HK-2 (cell line): ENCODE measurements around the gene WDR91.

Experiments used
- DNase-seq: peaks from one replicate; pipeline ENCODE4 v3.0.0-alpha.2; 2018; ENCODE audit not compliant: unreplicated experiment

Gene WDR91

DNA sequence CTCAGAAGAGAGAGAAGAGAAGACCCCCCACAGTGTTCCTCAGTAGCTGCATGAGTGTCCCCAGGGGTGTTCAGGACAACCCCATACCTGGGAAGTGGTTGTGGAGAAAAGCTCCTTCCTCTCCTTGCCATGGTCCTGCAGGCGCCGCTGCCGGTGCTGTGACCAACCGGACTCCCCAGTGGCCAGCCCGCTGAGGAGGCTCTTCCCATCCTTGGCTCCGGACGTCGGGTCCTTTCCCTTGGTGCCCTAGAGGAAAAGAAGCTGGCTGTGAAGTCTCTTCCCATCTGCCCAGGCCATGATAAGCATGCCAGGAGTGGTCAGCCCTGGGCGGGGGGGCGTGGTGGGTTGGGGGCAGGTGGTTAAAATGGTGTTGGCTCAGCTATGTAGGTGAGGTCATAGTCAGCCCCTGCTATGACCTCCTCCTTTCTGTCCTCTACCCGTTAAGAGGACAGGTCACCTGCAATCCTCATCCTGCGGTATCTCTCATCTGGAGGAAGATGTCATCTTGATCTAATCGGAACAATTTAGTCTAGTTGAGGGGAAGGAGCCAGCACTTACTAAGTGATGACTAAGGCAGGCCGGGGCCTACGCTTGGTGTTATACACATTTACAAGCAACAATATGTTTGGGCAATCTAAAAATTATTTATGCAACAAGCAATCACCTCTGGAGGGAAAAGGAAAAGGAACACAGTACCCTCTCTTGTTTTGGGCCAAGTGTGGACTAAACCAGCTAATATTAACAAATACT, 13.2 kb downstream of the WDR91 start:
- no peak for DNase-seq

DNA sequence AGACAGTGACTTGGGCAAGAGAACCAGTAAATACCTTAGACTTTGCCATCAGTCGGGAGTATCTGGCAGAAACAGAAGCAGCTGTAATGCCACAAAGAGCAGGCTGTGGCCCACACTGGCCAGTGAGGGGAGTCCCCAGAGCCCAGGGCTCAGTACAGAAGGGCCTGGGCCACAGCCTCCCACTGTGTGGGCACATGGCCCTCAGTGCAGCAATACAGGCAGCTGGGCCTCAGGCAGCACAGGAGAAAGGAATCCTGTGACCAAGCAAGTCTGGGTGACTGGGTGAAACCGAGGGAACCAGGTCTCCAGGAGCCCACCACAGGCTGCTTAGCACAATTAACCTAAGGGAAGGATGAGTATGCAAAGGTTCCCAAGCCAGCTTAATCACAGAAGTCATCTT, 14.0 kb downstream of the WDR91 start:
- DNase-seq, result no peak

DNA sequence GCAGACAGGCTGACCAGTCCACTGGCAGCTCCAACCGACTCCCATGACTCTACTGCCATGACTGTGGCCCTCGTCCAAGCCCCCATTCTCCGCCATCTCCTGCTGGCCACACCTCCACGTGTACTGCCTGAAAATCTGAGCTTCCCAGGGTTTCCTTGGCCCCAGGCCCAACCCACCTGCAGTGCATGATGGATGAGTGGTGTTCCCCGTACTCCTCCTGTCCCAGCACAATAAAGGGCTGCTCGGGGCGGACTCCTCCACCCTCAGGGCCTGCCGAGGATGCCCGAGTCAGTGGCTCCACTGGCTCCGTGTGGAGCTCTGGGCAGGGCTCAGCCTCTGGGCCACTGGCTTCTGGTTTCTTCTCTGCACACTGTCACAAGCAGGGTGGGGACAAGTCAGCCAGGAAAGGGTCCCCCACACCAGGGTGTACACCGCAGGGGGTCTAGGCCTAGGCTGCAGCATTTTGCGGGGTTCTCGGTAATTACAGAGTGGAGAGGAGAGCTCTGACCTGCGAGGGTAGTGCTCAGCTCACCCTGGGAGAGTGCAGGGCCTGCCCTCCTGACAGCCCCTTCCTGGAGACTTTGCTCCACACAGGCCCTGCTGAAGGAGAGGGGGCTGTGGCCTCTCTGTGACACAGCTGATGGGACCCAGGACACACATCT, 15.2 kb downstream of the WDR91 start:
- no peak for DNase-seq

DNA sequence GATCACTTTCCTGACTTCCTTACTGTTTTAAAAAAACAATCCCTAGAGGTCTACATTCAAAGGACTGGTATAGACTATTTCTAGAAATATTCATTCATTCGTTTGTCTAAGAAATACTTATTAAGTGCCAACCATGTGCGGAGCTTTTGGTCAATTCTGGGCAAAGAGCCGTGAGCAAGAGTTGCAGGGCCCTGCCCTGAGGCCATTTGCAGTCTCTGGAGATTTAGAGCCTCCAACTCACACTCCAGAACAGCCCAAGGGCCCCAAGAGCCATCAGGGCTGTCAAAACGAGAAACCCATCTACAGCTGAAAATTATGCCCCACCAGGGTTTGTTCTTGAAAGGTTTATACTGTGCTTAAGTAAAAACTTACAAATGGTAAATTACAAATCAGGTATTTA, 16.2 kb downstream of the WDR91 start:
- no peak for DNase-seq

DNA sequence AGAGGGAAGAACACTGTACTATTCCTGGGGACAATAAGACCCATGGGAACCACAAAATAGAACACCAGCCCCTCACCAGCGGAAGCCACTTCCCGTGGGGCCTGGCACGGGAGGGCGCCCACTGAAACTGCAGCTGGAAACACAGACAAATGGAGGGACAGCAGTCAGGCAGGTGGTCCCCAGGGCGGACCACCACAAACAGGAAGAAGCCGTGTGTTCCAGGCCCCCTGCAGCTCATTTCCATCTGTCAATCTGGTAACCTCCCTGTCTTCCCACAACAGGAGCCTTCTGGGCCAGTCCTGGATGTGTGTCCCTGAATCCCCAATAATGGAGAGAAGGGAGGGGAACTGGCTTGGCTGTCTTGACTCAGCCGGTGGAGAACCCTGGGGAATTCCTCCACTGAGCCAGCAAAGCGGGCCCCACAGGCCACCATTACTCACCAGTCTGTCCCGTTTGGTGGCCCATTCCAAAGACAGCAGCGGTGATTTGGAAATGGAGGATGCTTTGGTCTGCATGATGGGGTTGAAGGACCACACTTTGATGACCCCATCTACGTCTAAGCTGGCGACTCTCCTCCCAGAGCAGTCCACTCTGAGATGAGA, 16.7 kb downstream of the WDR91 start:
- no peak for DNase-seq

DNA sequence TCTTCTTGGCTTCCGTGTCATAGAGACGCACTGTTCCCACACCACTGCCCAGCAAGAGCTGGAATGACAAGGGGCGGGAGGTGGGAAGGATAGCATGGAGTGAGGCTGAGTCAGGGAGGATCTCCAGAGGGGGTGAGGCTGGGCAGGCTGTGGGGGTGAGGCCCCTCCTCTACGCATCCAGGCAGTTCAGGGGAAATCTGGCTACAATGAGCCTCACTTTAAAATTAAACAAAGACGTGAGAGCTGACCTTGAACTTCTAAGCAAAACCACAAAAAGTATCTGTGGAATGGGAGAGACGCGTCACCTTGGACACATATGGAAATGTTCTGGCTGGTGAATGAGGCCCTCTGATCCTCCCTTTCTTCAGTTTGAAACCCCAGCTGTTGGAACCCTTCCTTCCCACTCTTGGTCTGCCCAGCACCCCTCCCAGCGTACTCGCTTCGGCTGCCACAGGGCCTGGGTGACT, 17.7 kb downstream of the WDR91 start:
- DNase-seq, result no peak

DNA sequence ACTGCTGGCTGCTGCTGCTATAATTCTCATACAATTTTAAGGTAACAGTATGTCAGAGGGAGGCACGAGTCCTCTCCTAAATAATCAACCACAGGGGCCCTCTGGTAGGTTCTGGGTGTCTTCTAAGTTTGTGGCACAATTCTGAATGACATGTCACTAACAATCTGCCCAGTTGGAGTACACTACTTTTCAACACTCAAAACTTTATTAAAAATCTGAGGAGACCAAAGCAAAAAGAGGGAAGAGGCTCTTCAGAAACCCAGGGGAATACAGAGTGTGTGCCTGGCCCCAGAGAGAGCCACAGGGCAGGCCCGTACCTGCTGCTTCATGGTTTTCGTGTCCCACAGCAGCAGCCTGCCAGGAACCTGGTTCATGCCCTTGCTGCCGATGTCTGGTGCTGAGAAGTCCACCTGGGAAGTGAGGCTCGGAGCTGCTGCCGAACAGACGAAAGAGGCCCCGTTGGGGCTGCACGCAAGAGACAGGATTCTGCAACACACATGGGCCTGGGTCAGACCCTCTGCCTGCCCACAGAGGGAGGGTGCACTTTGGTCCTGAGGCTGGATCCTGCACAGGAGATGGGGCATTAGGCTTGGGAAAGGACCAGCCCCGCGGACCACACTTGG, 18.3 kb downstream of the WDR91 start:
- no peak for DNase-seq

DNA sequence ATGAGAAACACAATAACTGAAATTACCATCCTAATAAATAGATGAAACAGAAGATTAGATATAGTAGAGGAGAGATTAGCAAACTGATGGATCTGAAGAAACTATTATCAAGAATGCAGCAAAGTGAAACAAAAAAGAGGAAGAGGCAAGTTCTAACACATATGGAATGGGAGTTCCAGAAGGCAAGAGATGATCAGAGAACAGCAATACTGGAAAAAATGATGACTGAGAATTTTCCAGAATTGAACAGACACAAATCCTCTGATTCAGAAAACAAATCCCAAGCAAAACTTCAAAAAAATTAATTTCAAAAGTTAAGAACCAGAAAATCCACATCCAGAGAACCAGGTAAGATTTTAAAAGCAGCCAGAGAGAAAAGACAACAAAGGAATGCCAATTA, 20.6 kb downstream of the WDR91 start:
- DNase-seq, result no peak

DNA sequence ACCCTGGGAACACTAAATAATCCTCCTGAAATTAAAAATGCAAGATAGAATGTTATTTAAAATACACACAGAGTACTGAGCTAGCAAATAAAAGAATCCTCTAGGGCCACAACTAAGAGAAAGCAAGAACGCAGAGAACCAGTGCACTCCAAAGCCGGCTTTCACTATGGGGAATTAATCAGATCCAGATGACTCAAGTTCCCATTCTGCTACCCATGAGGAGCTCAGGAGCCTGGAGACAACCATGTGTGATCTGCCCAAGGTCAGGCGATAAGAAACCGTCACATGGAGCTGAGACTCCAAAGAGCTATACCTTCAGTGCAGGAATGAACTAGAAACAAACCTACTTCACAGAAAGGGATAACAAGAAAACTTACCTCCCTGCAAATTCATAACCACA, 21.4 kb downstream of the WDR91 start:
- DNase-seq, result no peak

DNA sequence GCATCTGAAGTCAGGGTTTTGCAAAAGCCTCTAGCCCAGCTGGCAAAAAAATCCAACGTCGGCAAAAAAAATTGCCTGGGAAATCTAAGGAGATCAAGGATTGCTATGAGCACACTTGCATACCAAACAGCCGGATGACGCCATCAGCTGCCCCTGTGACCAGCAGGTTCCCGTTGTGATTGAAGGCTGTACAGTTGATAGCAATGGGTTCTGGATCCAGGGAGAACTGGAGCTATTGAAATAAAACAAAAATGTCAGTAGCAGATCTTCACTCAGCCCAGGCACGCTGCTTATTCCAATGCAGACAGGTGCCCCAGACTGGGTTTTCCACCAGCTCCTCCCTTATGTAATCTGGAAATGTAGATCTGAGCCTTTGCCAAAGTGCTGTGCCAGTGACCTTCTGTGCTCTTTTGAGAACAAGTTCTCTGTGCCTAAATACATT, 22.1 kb downstream of the WDR91 start:
- DNase-seq, result no peak

DNA sequence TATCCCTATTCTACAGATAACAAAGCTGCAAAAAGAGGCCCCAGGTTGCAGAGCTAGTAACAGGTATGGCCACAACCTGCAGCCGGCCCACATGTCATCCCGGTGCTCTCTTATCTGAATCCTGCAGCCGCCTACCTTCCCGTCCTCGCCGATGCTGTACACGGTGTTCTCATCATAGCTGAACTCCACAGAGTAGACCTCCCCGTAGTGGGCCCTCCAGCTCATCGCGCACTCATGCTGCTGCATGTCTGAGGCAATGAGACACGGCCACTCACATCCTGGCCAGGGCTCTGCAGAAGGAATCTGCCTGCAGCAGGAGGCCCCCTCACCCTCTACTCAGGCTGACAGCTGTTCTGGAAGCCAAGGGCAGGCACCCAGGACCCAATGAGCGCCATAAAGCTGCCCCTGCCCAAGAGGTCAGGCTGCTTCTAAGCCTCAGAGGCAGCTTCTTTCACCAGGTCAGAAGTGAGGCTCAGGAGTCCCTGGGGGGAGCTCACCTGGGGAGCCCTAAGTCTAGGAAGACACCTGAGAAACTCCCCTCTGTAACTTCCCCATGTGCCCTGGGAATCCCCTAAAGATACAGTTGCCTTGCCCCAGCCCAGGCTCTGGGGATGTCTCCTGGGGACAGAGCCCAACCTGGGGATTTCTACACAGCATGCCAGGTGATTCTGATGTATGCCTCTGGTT, 22.9 kb downstream of the WDR91 start:
- no peak for DNase-seq

DNA sequence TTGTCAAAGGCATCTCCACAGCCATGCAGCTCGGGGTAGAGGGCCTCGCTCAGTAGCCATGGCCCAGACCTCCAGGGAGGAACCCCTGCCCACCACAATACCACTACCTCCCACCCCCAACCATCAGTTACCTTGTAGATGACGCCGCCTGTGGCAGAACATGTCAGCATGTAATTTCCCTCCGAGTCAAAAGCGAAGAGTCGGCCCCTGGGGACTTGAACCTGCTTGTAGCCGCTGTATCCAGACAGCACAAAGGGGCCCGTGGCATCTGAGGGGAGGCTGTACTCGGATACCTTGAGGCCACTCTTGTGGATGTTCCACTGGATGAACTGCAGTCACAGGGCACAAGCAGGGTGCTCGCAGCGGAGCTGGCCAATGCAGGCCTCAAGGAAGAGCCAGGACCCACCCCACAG, 24.5 kb downstream of the WDR91 start:
- no peak for DNase-seq

DNA sequence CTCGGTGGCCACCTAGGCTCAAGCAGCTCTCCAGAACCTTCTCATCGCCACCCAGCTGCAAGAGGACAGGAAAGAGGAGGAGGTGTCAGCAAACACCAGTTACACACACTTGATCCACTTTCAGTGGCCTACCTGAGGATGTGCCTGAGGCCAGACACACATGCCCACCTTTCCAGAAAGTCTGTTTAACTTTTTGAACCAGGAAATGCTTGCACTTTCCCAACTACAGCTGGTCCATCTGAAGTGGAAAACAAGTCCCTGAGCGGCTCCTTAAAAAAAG, 25.1 kb downstream of the WDR91 start:
- DNase-seq, result no peak

DNA sequence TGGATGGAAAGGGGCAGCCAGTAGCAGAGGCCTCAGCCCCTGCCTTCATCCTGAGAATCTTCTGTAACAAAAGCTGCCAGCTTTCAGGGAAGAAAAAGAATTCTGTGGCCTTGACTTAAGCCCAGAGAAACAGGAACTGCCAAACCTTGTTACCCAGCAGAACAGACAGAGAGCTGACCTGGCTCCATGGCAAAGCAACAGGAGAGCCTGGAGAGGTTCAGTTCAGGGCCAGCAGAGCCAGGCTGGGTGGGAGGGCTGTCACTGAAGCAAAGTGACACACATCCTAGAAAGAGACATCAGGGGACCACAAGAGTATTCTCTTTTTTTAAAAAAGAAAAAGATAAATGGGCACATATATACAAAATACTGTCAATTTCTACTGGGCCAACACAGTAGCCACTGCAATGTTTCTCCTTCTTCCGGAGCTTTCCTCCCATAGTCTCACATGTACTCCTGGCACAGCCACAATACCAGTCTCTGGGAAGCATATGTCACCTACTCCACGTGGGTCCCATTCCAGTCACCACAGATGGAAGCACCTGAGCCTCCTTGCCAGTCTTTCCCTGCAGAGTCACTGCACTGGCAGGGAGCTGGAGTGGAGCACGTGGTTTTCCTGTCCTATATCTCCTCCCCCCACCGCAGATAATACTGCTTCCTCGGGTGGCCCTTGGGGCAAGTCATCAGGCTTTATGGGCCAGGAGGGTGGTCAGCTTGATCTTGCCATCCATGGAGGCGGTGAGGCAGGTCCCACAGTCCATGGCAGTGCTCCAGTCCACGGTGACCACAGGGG, 25.7 kb downstream of the WDR91 start:
- DNase-seq, result no peak

DNA sequence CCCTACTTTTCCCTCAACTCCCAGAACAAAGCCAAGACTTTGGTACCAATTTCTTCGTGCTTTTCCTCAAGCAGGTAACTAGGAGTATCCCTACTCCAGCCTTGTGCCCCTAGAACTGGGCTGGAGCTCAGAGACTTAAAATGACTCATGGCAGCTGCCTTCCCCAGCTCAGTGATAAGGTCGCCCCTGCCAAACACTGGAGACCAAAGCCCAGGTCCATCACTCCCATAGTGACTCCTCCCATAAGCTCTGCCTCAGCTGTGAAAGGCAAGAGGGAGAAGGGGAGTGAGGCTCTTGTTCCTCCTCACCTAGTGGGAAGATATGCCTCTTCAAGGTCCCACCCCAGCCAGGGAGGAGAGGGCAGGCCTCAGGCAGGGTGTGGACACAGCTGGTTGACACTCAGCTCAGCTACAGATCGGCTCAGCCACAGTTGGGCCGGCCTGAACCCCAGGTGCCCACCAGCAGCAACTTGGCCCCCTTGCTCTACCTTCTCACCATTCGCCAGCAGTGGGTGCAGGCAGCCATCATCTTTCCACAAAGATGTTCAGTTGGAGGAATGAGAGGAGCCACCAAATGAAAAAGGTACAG, 27.0 kb downstream of the WDR91 start:
- no peak for DNase-seq

DNA sequence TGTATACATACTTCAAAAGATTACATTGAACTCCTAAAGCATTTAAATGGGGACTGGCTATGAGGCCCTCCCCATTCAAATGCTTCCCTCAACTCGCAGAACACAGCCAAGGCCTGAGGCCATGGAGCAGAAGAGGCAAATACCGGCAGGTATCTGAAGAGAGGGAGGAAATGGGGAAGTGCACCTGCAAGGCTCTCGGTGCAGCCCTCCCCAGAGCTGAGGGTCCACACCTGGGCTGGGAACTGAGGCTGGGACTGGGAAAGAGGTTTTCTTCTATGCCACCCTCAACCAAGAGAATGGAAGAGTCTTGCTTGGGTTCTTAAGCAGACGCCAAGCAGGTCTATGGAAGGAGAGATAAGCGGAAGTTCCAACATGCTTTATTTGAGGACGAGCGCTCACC, 27.8 kb downstream of the WDR91 start:
- no peak for DNase-seq

DNA sequence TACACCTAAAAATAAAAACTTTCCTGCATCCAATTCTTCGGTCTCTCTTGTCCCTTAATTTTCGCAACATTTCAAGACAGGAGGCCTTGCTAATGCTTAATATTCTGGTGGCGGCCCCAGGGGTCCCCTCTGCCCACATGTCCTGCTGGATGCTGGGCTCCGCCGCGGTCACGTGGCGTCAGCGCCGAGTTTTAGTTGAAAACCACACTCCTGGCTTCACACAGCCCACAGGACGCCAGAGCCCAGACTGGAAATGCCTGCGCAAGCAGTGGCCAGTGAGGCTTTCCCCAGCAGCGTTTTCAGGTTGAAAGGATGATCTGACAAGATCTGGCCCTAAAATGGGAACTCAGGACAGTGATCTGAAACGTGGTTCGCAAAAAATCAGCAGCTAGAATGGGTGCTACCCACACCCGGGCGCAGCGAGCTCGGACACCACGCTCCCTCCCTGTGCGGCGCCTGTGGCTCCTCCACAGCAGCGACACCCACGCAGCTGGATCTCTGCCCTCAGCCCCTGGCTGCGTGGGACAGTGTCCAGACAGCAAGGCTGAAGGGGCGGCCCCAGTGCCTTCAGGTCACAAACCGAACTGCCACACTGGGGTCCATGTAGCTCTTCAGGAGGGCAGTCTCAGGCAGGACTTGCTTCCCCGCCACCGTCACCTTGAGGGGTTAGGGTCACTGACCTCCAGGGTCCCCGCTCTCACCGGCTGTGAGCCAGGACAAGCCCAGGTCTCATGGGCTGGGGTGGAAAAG, 29.2 kb downstream of the WDR91 start:
- DNase-seq, result no peak

DNA sequence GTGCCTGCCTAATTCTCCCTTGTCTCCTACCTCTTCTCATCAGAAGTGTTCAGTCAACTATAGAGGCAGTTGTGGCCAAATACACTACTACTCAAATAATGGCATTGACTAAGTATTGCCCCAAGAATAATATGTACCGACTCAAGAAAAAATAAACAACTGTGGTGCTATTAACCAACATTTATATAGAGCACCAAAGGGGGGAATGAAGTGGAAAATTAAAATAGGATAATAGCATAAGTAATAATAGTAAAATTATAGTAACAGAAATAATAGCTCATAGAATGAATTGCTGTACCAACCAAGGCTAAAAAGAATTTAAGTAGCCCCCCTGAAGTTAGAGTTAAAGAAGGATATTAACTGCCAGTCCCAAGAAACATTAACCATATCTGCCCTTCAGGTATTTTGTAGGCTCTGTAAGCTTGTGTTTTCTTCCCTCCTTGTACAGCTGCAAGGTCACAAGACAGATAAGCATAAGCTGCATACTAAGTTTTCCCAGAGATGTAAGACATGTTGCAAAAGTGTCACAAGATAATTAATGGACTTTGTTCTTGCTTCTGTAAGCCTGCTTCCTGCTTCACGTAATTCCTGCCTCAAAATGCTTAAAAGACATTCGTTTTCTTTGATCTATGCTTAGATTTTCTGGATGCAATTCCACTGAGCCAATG, 29.9 kb downstream of the WDR91 start:
- DNase-seq, result no peak

DNA sequence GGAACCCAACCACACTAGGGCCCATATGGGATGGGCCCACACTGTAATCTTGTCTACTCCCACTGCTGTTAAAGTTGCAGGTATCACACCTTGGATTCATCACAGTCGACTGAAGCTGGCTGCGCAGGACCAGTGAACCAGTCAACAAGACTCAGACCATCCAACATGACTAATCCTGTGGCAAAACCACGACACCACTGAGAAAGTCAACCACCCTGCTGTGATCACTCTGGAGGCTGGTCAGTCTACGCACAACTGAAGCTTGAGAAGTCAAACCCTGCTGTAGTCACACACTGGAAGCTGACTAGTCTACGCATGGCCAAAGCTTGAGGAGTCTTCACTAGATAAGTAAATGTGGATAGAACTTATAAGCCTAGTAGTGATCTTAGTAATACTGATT, 31.2 kb downstream of the WDR91 start:
- DNase-seq, result no peak
